A673 (cell line): ENCODE measurements around the gene UCP3. TPM values are rescaled to one million over a fixed set of nuclear protein-coding genes. Genes with fewer than 3 reads are reported as not detected.
A peak's percentile ranks its signal among the peaks of the same experiment; 100 is the strongest.

Source experiments
- BruUV-seq: library from RNA; stranded (reverse); fragments of 400-500 nt; replicated peaks from 2 replicates; lab custom pipeline; 2021; lab: Mats Ljungman, UMichigan
- CTCF ChIA-PET: fragments of 300-600 bp; sonication (Branson Sonifier 250); formaldehyde crosslinking; loops from one replicate; lab custom pipeline; 2022; ENCODE audit warnings: antibody characterized with exemption; lab: Charles Lee
- POLR2A ChIA-PET: fragments of 300-600 bp; sonication (Branson Sonifier 250); formaldehyde crosslinking; loops from one replicate; lab custom pipeline; 2022; ENCODE audit warnings: antibody characterized with exemption; ENCODE audit not compliant: low non-redundant PET; lab: Charles Lee
- DNase-seq: peaks from one replicate; pipeline ENCODE4 v3.0.0-alpha.2; 2015; ENCODE audit warnings: low spot score
- H3K27ac ChIP-seq: fragments of 200-600 bp; sonication (generic); 2 replicates; pipeline ENCODE4 v1.5.1; 2016; ENCODE audit warnings: mixed run types, low read depth, mild to moderate bottlenecking, mixed read lengths, antibody characterized with exemption, low read length; ENCODE audit not compliant: poor library complexity, severe bottlenecking
- H3K27me3 ChIP-seq: fragments of 200-600 bp; sonication (generic); replicated peaks from 2 replicates; pipeline ENCODE4 v1.6.1; 2017; ENCODE audit warnings: mixed run types, low read depth, mild to moderate bottlenecking, mixed read lengths, antibody characterized with exemption, low read length; ENCODE audit not compliant: insufficient read depth, poor library complexity
- H3K36me3 ChIP-seq: fragments of 200-600 bp; sonication (generic); 2 replicates; pipeline ENCODE4 v1.6.1; 2016; ENCODE audit warnings: mixed run types, mild to moderate bottlenecking, mixed read lengths, antibody characterized with exemption, low read length; ENCODE audit not compliant: insufficient read depth, poor library complexity, severe bottlenecking
- H3K4me1 ChIP-seq: fragments of 200-600 bp; sonication (generic); 2 replicates; pipeline ENCODE4 v1.6.1; 2017; ENCODE audit warnings: mixed run types, mild to moderate bottlenecking, mixed read lengths, antibody characterized with exemption, low read length; ENCODE audit not compliant: insufficient read depth, poor library complexity, severe bottlenecking
- H3K4me3 ChIP-seq: fragments of 200-600 bp; sonication (generic); 2 replicates; pipeline ENCODE4 v1.5.1; 2016; ENCODE audit warnings: low read depth, mixed run types, mild to moderate bottlenecking, mixed read lengths, low read length; ENCODE audit not compliant: poor library complexity, severe bottlenecking
- H3K9me3 ChIP-seq: fragments of 200-600 bp; sonication (generic); 2 replicates; pipeline ENCODE4 v1.6.1; 2016; ENCODE audit warnings: mixed run types, low read depth, mild to moderate bottlenecking, mixed read lengths, antibody characterized with exemption, low read length; ENCODE audit not compliant: poor library complexity, severe bottlenecking
- EZH2 ChIP-seq: fragments of 200-600 bp; sonication (generic); IDR thresholded peaks from 2 replicates; pipeline ENCODE4 v1.6.1; 2017; ENCODE audit warnings: borderline replicate concordance, low read depth, mild to moderate bottlenecking, mixed read lengths, antibody characterized with exemption, low read length; ENCODE audit not compliant: poor library complexity, severe bottlenecking
- intact Hi-C: fragments of 100-400 bp; cut with micrococcal nuclease; formaldehyde crosslinking; loops from one replicate; pipeline ENCODE4 v1.10.0; 2022; ENCODE audit not compliant: unreplicated experiment
- total RNA-seq: library from RNA; stranded (reverse); gene quantifications from 2 replicates; pipeline ENCODE4 v1.2.3, GENCODE V29; 2021
- TF ChIP-seq, protein P1 (sequence below): fragments of 300-800, 200-600 bp; sonication (generic); conservative IDR thresholded peaks from 2 replicates; pipeline ENCODE4 v1.5.1; 2017; ENCODE audit warnings: low read depth, mild to moderate bottlenecking, antibody characterized with exemption, low read length, moderate library complexity, mixed read lengths

UCP3 gene
- total RNA-seq, 1 experiment from 2014 or later, result 3.6 TPM

DNA sequence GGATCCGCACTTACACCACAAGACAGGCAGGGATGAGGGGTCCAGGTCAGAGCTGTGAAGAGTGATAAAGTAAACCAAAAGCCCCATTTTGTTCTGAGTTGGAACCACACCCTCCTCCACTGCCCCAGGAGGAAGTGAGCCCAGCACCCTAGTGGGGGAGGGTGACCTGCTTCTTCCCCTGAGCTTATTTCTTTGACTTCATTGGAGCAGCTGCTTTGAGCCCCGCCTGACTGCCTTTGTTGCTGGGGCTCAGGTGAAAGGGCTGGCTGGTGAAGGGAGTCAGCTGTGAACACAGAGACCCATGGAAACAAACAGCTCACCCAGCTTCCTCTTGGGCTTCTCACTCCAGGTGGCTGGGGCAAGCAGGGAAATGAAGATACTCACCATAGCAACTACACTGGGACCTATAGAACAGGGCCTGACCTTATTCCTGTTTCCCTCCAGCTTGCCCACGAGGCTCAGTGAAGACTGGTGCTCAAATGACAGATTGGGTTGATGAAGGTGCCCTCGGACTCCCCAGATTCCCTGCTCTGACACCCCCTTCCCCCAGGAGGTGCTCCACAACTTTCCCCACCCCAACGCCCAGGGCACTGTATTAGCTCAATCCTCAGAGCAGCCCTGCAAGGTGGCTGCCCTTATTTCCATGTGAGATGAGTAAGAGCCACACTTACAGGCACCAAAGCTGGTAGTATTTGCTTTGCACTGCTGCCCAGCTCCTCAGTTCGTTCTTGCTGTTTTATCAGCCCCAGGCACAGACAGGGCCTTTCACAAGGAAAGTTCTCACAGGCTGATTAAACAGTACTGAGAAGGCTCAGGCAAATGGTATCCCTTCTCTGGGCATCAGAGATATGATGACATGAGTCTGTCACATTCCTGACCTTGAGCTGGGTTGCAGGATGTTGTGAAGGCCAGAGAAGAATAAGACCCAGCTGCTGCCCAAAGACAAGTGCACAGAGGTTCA is 28.6 kb downstream of the UCP3 start:
- H3K27ac ChIP-seq, result peak overlapping the region; percentile 9
- CTCF ChIA-PET, result no interaction called here
- BruUV-seq, result no TSS peak
- no peaks in the 10 kb centered on the region for H3K9me3 ChIP-seq
- no peaks in the 10 kb centered on the region for H3K27me3 ChIP-seq
- DNase-seq, result no peak
- POLR2A ChIA-PET, result no interaction called here
- peaks cover 24% of the 10 kb centered on the region for H3K4me1 ChIP-seq
- TF ChIP-seq, protein P1, sequence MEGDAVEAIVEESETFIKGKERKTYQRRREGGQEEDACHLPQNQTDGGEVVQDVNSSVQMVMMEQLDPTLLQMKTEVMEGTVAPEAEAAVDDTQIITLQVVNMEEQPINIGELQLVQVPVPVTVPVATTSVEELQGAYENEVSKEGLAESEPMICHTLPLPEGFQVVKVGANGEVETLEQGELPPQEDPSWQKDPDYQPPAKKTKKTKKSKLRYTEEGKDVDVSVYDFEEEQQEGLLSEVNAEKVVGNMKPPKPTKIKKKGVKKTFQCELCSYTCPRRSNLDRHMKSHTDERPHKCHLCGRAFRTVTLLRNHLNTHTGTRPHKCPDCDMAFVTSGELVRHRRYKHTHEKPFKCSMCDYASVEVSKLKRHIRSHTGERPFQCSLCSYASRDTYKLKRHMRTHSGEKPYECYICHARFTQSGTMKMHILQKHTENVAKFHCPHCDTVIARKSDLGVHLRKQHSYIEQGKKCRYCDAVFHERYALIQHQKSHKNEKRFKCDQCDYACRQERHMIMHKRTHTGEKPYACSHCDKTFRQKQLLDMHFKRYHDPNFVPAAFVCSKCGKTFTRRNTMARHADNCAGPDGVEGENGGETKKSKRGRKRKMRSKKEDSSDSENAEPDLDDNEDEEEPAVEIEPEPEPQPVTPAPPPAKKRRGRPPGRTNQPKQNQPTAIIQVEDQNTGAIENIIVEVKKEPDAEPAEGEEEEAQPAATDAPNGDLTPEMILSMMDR, result no peak
- no peak for TF ChIP-seq EZH2
- no peak overlapping the region for H3K4me3 ChIP-seq
- peaks cover 61% of the 10 kb centered on the region for H3K36me3 ChIP-seq
- intact Hi-C loops, result no loop called here

DNA sequence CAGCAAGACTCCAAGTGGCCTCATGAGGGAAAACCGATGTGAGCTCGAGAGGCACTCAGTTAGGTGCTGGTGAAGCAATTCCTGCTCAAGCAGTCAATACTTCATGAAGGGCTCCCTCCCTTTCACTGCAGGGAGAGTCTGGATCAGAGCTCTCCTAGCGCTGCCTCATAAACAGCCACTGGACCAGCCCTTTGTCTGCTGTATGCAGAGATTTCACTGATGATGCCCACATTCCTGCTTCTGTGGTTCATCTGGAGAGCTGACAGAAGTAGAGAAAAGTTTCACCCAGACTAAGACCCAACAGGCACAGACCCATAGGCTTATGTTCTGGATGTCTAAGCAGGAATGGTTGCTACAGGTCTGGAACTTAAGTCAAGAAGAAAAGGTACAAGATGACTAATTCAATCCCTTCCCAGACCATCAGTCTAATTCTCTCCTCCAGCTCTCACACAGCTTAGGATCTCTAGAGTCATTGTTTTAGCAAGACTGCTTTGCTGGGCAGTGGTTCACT is 30.3 kb downstream of the UCP3 start:
- H3K27me3 ChIP-seq, result no peaks in the 10 kb centered on the region
- H3K4me1 ChIP-seq, result peaks cover 18% of the 10 kb centered on the region
- no peak for DNase-seq
- POLR2A ChIA-PET, result no interaction called here
- no peak overlapping the region for H3K4me3 ChIP-seq
- TF ChIP-seq, protein P1, result no peak
- no peak for TF ChIP-seq EZH2
- intact Hi-C loops, result no loop called here
- H3K27ac ChIP-seq, result no peak overlapping the region
- no peaks in the 10 kb centered on the region for H3K9me3 ChIP-seq
- CTCF ChIA-PET, result no interaction called here
- BruUV-seq, result no TSS peak
- peaks cover 76% of the 10 kb centered on the region for H3K36me3 ChIP-seq

DNA sequence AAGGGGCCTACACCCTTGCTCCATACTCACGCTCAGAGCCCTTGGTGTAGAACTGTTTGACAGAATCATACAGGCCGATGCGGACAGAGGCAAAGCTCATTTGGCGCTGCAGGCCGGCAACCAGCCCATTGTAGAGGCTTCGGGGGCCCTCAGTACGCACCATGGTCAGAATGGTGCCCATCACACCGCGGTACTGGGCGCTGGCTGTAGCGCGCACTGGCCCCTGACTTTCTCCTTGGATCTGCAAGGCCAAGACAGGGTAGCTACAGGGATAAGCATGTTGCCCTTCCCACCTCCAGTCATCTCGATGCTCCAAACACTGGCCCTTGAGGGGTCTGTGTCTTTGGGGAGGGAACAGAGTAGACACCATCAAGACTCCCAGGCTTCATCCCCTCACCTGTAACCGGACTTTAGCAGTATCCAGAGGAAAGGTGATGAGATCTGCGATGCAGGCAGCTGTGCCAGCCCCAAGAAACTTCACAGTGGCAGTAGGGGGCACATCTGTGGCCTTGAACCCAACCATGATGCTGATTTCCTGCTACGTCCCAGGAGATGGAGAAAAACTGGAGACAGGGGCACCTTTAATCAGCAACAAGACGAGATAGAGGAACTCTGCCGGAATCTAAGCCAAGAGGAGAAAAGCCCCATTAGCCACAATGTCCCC is 30.9 kb downstream of the UCP3 start:
- Histone ChIP-seq H3K27me3 (no peaks in the 10 kb centered on the region), H3K27ac (no peak overlapping the region), H3K4me3 (no peak overlapping the region), H3K4me1 (peaks cover 13% of the 10 kb centered on the region), H3K36me3 (peaks cover 76% of the 10 kb centered on the region), H3K9me3 (no peaks in the 10 kb centered on the region)
- intact Hi-C loops, result no loop called here
- no peak for TF ChIP-seq EZH2
- TF ChIP-seq, protein P1, result no peak
- no peak for DNase-seq
- BruUV-seq, result no TSS peak
- CTCF ChIA-PET, result no interaction called here
- POLR2A ChIA-PET, result no interaction called here
